ENCODE measurements around the gene YBX1. TPM values are rescaled to one million over a fixed set of nuclear protein-coding genes. Genes with fewer than 3 reads are reported as not detected.
"Not testable (repeated sequence)": the region's sequence is repeated elsewhere in the genome, so short reads cannot be mapped to it uniquely, and the experiment has no call there.

YBX1 gene
- total RNA-seq, 2 donors from 2014 or later, result 340 to 372 TPM

DNA sequence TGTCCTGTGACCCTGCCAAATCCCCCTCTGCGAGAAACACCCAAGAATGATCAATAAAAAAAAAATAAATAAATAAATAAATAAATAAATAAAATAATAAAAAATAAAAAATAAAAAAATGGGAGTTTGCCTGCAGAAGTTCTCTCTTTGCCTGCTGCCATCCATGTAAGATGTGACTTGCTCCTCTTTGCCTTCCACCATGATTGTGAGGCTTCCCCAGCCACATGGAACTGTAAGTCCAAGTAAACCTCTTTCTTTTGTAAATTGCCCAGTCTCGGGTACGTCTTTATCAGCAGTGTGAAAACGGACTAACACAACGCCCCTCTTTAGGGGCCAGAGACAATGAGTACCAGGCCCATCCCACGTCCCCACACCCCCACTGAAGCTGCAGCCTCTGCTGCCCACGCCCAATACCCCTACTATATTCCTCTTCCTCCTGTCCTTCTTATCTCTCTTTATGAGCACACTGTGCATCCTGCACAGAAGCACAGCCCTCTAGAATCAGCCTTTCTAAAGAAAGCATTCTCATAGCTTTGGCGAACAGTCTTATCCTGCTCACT lies 69.4 kb downstream of the YBX1 start:
- not testable (repeated sequence) for H3K27ac Mint-ChIP-seq; H3K4me3 Mint-ChIP-seq; H3K9me3 ChIP-seq (ENCODE audit: control insufficient read depth, low read length, poor library complexity, severe bottlenecking); ATAC-seq; DNase-seq; H3K27me3 Mint-ChIP-seq; H3K4me1 Mint-ChIP-seq
- peaks cover 15% of the 10 kb centered on the region for H3K36me3 Mint-ChIP-seq (ENCODE audit: low read depth)

GRCh38 chr1:42752284-42752683 lies 70.1 kb downstream of the YBX1 start:
- peaks cover 20% of the 10 kb centered on the region for H3K36me3 Mint-ChIP-seq (ENCODE audit: low read depth)
- H3K27me3 Mint-ChIP-seq, result no peaks in the 10 kb centered on the region
- ATAC-seq (no peak), DNase-seq (no peak)
- H3K4me3 Mint-ChIP-seq, result no peak overlapping the region
- peaks cover 12% of the 10 kb centered on the region for H3K4me1 Mint-ChIP-seq
- H3K9me3 ChIP-seq (ENCODE audit: control insufficient read depth, low read length, poor library complexity, severe bottlenecking), result no peaks in the 10 kb centered on the region
- H3K27ac Mint-ChIP-seq, result no peak overlapping the region

GRCh38 chr1:42753070-42753469 lies 70.9 kb downstream of the YBX1 start:
- DNase-seq (no peak), ATAC-seq (no peak)
- Mint-ChIP-seq H3K4me1 (peaks cover 12% of the 10 kb centered on the region), H3K27me3 (no peaks in the 10 kb centered on the region), H3K36me3 (ENCODE audit: low read depth) (peaks cover 23% of the 10 kb centered on the region), H3K27ac (no peak overlapping the region), H3K4me3 (no peak overlapping the region)
- H3K9me3 ChIP-seq (ENCODE audit: control insufficient read depth, low read length, poor library complexity, severe bottlenecking), result no peaks in the 10 kb centered on the region

Other genes starting within 250 kb of the YBX1 start
- 1 to 10 TPM in 1 of 2 donors, under 1 TPM in 1; 0.68 to 1.6 TPM for gene ZMYND12, start 226.4 kb upstream of the YBX1 start, total RNA-seq
- 10 to 100 TPM; 42.9 to 45.3 TPM for gene PPCS, start 225.9 kb upstream of the YBX1 start, total RNA-seq
- gene CCDC30, start 219.1 kb upstream of the YBX1 start, total RNA-seq, result 1 to 10 TPM; 2.9 to 3.9 TPM
- gene PPIH, start 24.0 kb upstream of the YBX1 start, total RNA-seq, result 10 to 100 TPM; 31.1 to 39.2 TPM
- gene CLDN19, start 57.8 kb downstream of the YBX1 start, total RNA-seq, result not detected
- gene P3H1, start 84.6 kb downstream of the YBX1 start, total RNA-seq, result 10 to 100 TPM; 22.5 to 26.7 TPM
- 10 to 100 TPM; 14.8 to 15.5 TPM for gene C1orf50, start 84.8 kb downstream of the YBX1 start, total RNA-seq
- under 1 TPM; 0.42 to 0.47 TPM for gene TMEM269, start 102.6 kb downstream of the YBX1 start, total RNA-seq
- 1 to 10 TPM; 6.4 to 8.9 TPM for gene ERMAP, start 134.7 kb downstream of the YBX1 start, total RNA-seq
- 10 to 100 TPM; 16.9 to 18.8 TPM for gene SVBP, start 135.0 kb downstream of the YBX1 start, total RNA-seq
- gene ZNF691, start 164.2 kb downstream of the YBX1 start, total RNA-seq, result 1 to 10 TPM; 2.6 to 2.8 TPM